ES-I3 (cell line): ENCODE measurements around the gene CR1.
A peak's percentile ranks its signal among the peaks of the same experiment; 100 is the strongest.
"Not testable (repeated sequence)": the region's sequence is repeated elsewhere in the genome, so short reads cannot be mapped to it uniquely, and the experiment has no call there.

ENCODE experiments used
- H3K36me3 ChIP-seq: 2 replicates; pipeline ENCODE4 v1.6.1; 2013; ENCODE audit warnings: mild to moderate bottlenecking, low read length, control low read depth, moderate library complexity; ENCODE audit not compliant: insufficient read depth
- H3K4me1 ChIP-seq: 2 replicates; pipeline ENCODE4 v1.6.1; 2013; ENCODE audit warnings: mild to moderate bottlenecking, control low read depth, low read length; ENCODE audit not compliant: insufficient read depth
- H3K9ac ChIP-seq: 2 replicates; pipeline ENCODE4 v1.6.1; 2013; ENCODE audit warnings: low read depth, mild to moderate bottlenecking, low read length, moderate library complexity
- H3K9me3 ChIP-seq: 2 replicates; pipeline ENCODE4 v1.6.1; 2013; ENCODE audit warnings: mild to moderate bottlenecking, low read length, moderate library complexity; ENCODE audit not compliant: control insufficient read depth, insufficient read depth

The CR1 gene

DNA sequence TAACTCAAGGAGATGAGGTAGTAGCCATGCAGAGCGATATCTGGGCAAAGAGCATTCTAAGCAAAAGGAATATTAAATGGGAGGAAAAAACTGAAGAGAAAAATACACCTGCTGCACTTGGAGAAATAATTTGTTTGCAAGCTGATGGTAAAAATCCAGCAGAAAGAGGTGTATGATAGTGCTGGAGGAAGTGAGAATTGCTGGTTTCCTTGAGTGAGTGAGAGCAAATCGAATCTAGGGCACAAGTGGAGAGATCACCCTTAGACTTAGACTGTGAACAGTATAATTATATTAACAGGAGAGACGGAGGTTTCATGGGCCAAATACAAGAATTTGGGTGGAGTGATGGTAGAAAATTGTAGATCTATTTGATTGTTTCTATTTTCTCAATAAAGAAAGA is 2.7 kb upstream of the CR1 start:
- no peak overlapping the region for H3K9ac ChIP-seq
- H3K9me3 ChIP-seq, result no peaks in the 10 kb centered on the region
- H3K4me1 ChIP-seq, result no peaks in the 10 kb centered on the region
- H3K36me3 ChIP-seq, result no peaks in the 10 kb centered on the region

DNA sequence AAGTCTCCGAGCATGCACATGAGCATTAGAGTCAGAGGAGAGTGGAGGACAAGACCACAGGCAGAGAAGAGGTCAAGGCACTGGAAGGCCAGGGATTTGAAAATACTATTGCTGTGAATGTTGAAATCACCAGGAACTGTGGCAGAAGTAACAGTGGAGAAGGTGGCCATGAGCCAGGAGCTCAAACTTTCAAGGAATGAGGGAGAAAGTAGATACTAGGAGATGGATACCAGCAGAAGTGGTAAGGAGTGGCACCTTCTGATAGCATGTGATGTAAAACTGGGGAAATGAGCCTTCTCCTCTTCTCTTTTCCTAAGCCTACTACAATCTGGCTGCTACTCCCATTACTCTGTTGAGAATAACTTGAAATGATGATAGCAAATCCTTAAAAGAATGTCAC is 1.8 kb upstream of the CR1 start:
- no peaks in the 10 kb centered on the region for H3K36me3 ChIP-seq
- no peak overlapping the region for H3K9ac ChIP-seq
- no peaks in the 10 kb centered on the region for H3K9me3 ChIP-seq
- no peaks in the 10 kb centered on the region for H3K4me1 ChIP-seq

- H3K36me3 ChIP-seq, H3K4me1 ChIP-seq, H3K9me3 ChIP-seq: not testable (repeated sequence)
- H3K9ac ChIP-seq, result peak overlapping the region; percentile 56; the same call in 1 of the 2 replicates
These were observed 676 bp upstream of the CR1 start for GRCh38 chr1:207495281-207495680.

DNA sequence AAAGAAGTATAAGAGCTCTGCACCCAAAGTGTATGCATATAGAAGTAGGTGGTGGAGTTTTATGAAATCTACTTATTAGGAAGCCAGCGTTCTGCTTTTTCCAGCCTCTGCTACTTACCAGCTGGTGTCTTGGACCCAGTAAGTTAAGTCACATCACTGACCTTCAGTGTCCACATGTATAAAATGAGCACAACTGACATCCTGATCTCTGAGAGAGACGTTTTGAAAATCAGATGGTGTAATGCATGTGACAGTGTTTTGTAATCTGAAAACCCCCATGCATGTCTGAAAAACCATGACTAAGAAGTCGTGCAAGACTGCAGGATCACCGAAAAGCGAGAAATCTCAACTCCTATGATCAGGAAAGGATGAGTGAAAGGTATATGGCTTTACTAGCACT is 2.0 kb downstream of the CR1 start:
- Histone ChIP-seq H3K9ac (no peak overlapping the region), H3K4me1 (no peaks in the 10 kb centered on the region), H3K36me3 (no peaks in the 10 kb centered on the region), H3K9me3 (no peaks in the 10 kb centered on the region)

DNA sequence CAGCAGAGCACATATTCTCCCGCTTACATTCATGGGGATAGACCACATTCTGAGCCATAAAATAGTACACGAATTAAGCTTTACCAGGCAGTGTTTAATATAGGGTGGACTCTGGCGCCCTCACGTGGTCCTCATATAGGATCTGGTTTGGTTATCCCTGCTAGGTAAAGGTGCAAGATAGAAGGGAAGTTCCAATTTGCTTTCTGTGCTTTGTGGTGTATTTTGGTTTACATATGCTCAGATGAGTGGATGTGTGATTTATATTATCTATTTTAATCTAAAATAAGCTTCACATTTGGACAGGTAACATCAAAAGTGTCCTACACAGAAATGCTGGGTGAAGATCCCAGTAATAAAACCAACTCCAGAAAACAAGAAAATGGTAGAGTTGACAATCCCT is 3.6 kb downstream of the CR1 start:
- Histone ChIP-seq H3K4me1 (no peaks in the 10 kb centered on the region), H3K36me3 (no peaks in the 10 kb centered on the region), H3K9me3 (no peaks in the 10 kb centered on the region), H3K9ac (no peak overlapping the region)

- Histone ChIP-seq H3K4me1 (no peaks in the 10 kb centered on the region), H3K9ac (no peak overlapping the region), H3K9me3 (no peaks in the 10 kb centered on the region), H3K36me3 (no peaks in the 10 kb centered on the region)
These were observed 4.3 kb downstream of the CR1 start for GRCh38 chr1:207500306-207500705.

DNA sequence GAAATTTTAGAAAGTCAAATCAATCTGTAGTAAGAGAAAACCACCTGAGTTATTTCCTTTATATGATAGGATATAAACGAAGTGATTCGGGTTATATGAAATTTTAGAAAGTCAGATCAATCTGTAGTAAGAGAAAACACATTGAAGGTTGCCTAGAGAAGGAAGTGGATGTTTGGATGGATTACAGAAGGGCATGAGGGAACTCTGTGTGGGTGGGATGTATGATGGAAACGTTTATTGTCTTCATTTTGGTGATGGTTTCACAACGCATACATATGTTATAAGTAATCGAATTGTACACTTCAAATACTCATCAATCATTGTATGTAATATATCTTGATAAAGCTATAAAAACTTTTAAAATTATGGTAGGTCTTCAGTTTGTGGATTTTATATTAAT is 5.1 kb downstream of the CR1 start:
- Histone ChIP-seq H3K9me3 (no peaks in the 10 kb centered on the region), H3K36me3 (no peaks in the 10 kb centered on the region), H3K4me1 (no peaks in the 10 kb centered on the region), H3K9ac (no peak overlapping the region)

GRCh38 chr1:207502726-207503125 is 6.8 kb downstream of the CR1 start:
- Histone ChIP-seq H3K9ac (no peak overlapping the region), H3K4me1 (no peaks in the 10 kb centered on the region), H3K9me3 (no peaks in the 10 kb centered on the region), H3K36me3 (no peaks in the 10 kb centered on the region)

GRCh38 chr1:207503950-207504349 is 8.0 kb downstream of the CR1 start:
- no peaks in the 10 kb centered on the region for H3K4me1 ChIP-seq
- H3K9me3 ChIP-seq, result no peaks in the 10 kb centered on the region
- no peaks in the 10 kb centered on the region for H3K36me3 ChIP-seq
- no peak overlapping the region for H3K9ac ChIP-seq

GRCh38 chr1:207504438-207504837 is 8.5 kb downstream of the CR1 start:
- no peak overlapping the region for H3K9ac ChIP-seq
- no peaks in the 10 kb centered on the region for H3K36me3 ChIP-seq
- no peaks in the 10 kb centered on the region for H3K9me3 ChIP-seq
- no peaks in the 10 kb centered on the region for H3K4me1 ChIP-seq

DNA sequence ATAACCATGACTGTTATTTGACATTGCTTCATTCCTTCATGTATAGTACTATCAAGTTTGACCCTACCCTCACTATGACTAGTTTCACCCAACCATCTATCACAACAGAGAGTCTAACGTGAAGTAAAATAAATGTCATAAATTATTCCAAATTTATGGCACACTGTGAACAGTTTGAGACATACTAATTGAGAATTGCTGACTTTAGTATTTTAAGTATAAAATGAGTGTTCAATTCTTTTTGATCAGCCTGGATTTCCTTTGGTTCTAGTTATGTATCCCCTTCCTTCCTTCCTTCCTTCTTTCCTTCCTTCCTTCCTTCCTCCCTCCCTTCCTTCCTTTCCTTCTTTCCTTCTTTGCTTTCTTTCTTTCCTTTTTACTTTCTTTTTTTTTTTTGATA is 14.5 kb downstream of the CR1 start:
- Histone ChIP-seq H3K9ac (no peak overlapping the region), H3K36me3 (no peaks in the 10 kb centered on the region), H3K9me3 (no peaks in the 10 kb centered on the region), H3K4me1 (no peaks in the 10 kb centered on the region)

GRCh38 chr1:207514890-207515289 is 18.9 kb downstream of the CR1 start:
- H3K9ac ChIP-seq, result no peak overlapping the region

DNA sequence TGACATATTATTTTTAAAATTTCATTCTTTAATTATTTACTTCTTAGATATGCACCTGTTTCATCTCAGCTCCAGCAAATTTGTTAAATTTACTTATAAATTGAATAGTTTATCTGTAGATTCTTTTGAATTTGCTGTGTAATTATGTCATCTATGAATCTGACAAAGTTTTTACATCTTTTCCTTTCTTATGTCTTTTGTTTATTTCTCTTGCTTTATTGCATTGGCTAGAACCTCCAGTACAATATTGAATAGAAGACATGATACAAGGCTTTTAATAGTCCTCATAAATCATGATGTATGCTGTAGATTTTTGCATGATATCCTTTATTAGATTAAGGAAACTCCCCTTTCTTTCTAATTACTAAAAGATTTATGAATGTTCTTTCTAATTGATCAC is 20.8 kb downstream of the CR1 start:
- Histone ChIP-seq H3K36me3 (no peaks in the 10 kb centered on the region), H3K9me3 (no peaks in the 10 kb centered on the region), H3K4me1 (no peaks in the 10 kb centered on the region), H3K9ac (no peak overlapping the region)

More at GRCh38 chr1:207514890-207515289, 18.9 kb downstream of the CR1 start:
- H3K36me3 ChIP-seq, result no peaks in the 10 kb centered on the region
- H3K4me1 ChIP-seq, result no peaks in the 10 kb centered on the region
- no peaks in the 10 kb centered on the region for H3K9me3 ChIP-seq

DNA sequence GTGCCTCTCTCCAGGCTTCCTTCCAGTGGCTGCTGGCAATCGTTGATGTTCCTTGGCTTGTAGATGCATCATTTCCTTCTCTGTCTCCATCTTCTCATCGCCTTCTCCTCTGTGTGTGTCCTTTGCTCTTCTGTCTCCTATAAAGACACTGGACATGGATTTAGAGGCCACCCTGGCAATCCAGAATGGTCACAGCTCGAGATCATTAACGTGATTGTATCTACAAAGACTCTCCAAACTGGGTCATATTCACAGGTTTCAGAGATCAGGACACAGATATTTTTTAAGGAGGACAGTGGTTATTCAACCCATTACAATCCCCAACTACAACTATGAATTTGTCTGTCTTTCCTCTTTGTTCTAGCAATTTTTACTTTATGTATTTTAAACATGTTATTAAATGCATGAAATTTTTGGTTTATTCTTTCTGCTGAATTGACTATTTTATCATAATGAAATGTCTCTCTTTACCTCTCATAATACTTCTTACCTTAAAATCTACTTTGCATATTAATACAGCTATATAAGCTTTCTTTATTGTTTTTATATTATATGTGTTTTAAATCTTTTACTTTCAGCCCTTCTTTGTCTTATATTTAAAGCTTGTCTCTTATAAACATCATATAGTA is 22.8 kb downstream of the CR1 start:
- Histone ChIP-seq H3K9ac (no peak overlapping the region), H3K9me3 (no peaks in the 10 kb centered on the region), H3K36me3 (no peaks in the 10 kb centered on the region), H3K4me1 (no peaks in the 10 kb centered on the region)

- H3K9ac ChIP-seq, result no peak overlapping the region
These were observed 23.8 kb downstream of the CR1 start for GRCh38 chr1:207519505-207520399.

More at GRCh38 chr1:207519505-207520399, 23.8 kb downstream of the CR1 start:
- H3K36me3 ChIP-seq, result no peaks in the 10 kb centered on the region
- no peaks in the 10 kb centered on the region for H3K9me3 ChIP-seq
- no peaks in the 10 kb centered on the region for H3K4me1 ChIP-seq
